AG04450 (cell line): ENCODE data around the gene DRC3. TPM values are rescaled to one million over a fixed set of nuclear protein-coding genes. Genes with fewer than 3 reads are reported as not detected.

Experiments used
- CTCF ChIA-PET: fragments of 300-600, 350-600 bp; formaldehyde crosslinking; extraction: SDS; loops from one replicate; lab custom pipeline; 2022; ENCODE audit warnings: antibody characterized with exemption, inconsistent platforms; lab: Charles Lee
- POLR2A ChIA-PET: fragments of 350-600 bp; formaldehyde crosslinking; extraction: SDS; loops from one replicate; lab custom pipeline; 2021; ENCODE audit warnings: antibody characterized with exemption, inconsistent platforms; lab: Yijun Ruan, JAX
- DNase-seq: peaks from one replicate; pipeline ENCODE4 v3.0.0-alpha.2; 2011; ENCODE audit warnings: low read depth, low spot score
- H3K27ac ChIP-seq: one replicate; pipeline ENCODE4 v1.5.1; 2012; ENCODE audit warnings: low read depth, low read length, control low read depth
- H3K27me3 ChIP-seq: one replicate; pipeline ENCODE4 v1.6.0; 2012; ENCODE audit warnings: low read length; ENCODE audit not compliant: control insufficient read depth, insufficient read depth
- H3K4me3 ChIP-seq: 2 replicates; pipeline ENCODE4 v1.5.1; 2011; ENCODE audit warnings: mild to moderate bottlenecking, low read depth, low read length, control low read depth
- H3K9me3 ChIP-seq: 2 replicates; pipeline ENCODE4 v1.5.1; 2012; ENCODE audit warnings: low read length; ENCODE audit not compliant: control insufficient read depth, insufficient read depth
- CTCF ChIP-seq: IDR thresholded peaks from 2 replicates; pipeline ENCODE4 v1.5.1; 2011; ENCODE audit warnings: low read depth, low read length, control low read depth, inconsistent platforms
- polyA plus RNA-seq: library from polyadenylated mRNA; depleted of rRNA; stranded (reverse); fragments of >200 nt; gene quantifications from 2 replicates; pipeline ENCODE4 v1.2.3, GENCODE V29; 2011

The DRC3 gene
- polyA plus RNA-seq, 1 experiment, result 0.52 TPM

GRCh38 chr17:17987187-17987896 is 14.7 kb downstream of the DRC3 start:
- H3K9me3 ChIP-seq, result no peaks in the 10 kb centered on the region
- H3K27me3 ChIP-seq, result no peaks in the 10 kb centered on the region
- no peak overlapping the region for H3K27ac ChIP-seq
- no peak overlapping the region for H3K4me3 ChIP-seq
- CTCF ChIA-PET, result no interaction called here
- POLR2A ChIA-PET, result no interaction called here
- DNase-seq, result no peak
- no peak for TF ChIP-seq CTCF

GRCh38 chr17:17987901-17988300 is 15.2 kb downstream of the DRC3 start:
- ChIA-PET POLR2A (no interaction called here), CTCF (no interaction called here)

GRCh38 chr17:17988427-17988945 is 15.8 kb downstream of the DRC3 start:
- Histone ChIP-seq H3K27ac (no peak overlapping the region), H3K27me3 (no peaks in the 10 kb centered on the region), H3K9me3 (no peaks in the 10 kb centered on the region), H3K4me3 (no peak overlapping the region)
- no peak for DNase-seq
- CTCF ChIA-PET, result no interaction called here
- TF ChIP-seq CTCF, result no peak
- POLR2A ChIA-PET, result no interaction called here

More at GRCh38 chr17:17987901-17988300, 15.2 kb downstream of the DRC3 start:
- Histone ChIP-seq H3K27ac (no peak overlapping the region), H3K27me3 (no peaks in the 10 kb centered on the region), H3K9me3 (no peaks in the 10 kb centered on the region), H3K4me3 (no peak overlapping the region)
- no peak for TF ChIP-seq CTCF
- DNase-seq, result no peak

DNA sequence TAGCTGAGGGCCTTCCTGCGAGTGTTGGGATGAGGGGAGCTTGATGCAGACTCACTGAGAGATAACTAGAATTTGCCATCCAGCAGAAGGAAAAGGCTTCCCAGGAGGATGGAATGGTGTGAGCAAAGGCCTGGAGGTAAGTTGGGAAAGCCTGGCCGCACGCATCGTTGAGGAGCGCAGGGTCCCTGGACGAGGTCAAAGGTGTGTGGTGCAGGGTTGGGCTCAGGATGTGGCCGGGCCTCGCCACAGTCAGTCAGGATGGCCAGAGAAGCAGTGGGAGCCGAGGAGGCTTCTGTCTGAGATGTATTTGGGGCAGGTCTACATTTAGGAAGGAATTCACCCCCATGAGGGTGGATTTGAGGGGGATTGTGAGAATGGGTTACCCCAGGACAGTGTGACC is 16.4 kb downstream of the DRC3 start:
- CTCF ChIA-PET, result no interaction called here
- no peak for TF ChIP-seq CTCF
- no peaks in the 10 kb centered on the region for H3K27me3 ChIP-seq
- no peak for DNase-seq
- POLR2A ChIA-PET, result no interaction called here
- no peaks in the 10 kb centered on the region for H3K9me3 ChIP-seq
- H3K4me3 ChIP-seq, result no peak overlapping the region
- no peak overlapping the region for H3K27ac ChIP-seq

DNA sequence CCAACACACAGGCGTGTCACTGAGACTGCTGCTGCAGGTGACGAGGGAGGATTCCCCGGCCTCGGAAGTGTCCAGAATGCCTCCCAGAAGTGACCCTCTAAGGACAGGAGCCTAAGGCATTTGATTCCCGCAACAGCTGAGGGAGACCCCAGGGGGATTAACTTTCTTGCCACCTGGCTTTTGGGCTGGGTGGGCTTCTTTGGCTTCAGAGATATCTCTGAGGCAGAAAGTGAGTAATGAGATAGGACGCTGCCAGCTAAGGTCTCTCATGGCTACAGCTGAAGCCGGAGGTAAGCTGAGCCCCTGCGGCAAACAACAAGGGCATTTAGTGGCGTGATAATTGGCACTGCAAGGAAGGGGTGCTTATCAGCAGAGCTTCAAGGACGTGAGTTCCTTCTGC is 17.0 kb downstream of the DRC3 start:
- POLR2A ChIA-PET, result no interaction called here
- no peak for TF ChIP-seq CTCF
- CTCF ChIA-PET, result no interaction called here
- no peak overlapping the region for H3K27ac ChIP-seq
- DNase-seq, result no peak
- H3K4me3 ChIP-seq, result no peak overlapping the region
- H3K9me3 ChIP-seq, result no peaks in the 10 kb centered on the region
- H3K27me3 ChIP-seq, result no peaks in the 10 kb centered on the region
